Motor neuron (in vitro differentiated cells): ENCODE results near the gene CBLB. TPM values are rescaled to one million over a fixed set of nuclear protein-coding genes. Genes with fewer than 3 reads are reported as not detected.
"Not testable (repeated sequence)": the region's sequence is repeated elsewhere in the genome, so short reads cannot be mapped to it uniquely, and the experiment has no call there.

Source experiments
- ATAC-seq, 8 experiments: fragments of 200-7000 bp; cut with Tn5 transposase; replicated peaks in 6 of 8; 2 replicates each; pipeline ENCODE4 v1.8.0; 2021; ENCODE audit warnings: mild to moderate bottlenecking in 8 of 8, moderate library complexity in 8 of 8
- H3K27ac ChIP-seq, 2 donors: fragments of 250-450 bp; sonication (Bioruptor Pico); 2 replicates each; pipeline ENCODE4 v1.9.0; 2021; ENCODE audit warnings: antibody characterized with exemption in 2 of 2, mild to moderate bottlenecking in 2 of 2, moderate library complexity in 1 of 2
- H3K4me1 ChIP-seq, 2 donors: fragments of 250-450 bp; sonication (Bioruptor Pico); replicated peaks in 1 of 2; 2 replicates each; pipeline ENCODE4 v1.6.1; 2021; ENCODE audit warnings: antibody characterized with exemption in 2 of 2, mild to moderate bottlenecking in 2 of 2, moderate library complexity in 1 of 2
- H3K4me3 ChIP-seq, 5 donors: fragments of 250-450 bp; sonication (Bioruptor Pico); 2 replicates each; pipeline ENCODE4 v1.9.0; 2021; ENCODE audit warnings: antibody characterized with exemption in 5 of 5, mild to moderate bottlenecking in 5 of 5, moderate library complexity in 4 of 5
- WGBS, 10 experiments: fragments of 450-650 bp; shearing (Covaris generic); methylation state at CpG; one replicate each; pipeline ENCODE4 v1.0.0; 2022; 5-methylcytosine and 5-hydroxymethylcytosine counted together
- in situ Hi-C, 9 experiments: fragments of 400-800 bp; cut with MboI; loops; one replicate each; pipeline ENCODE4 v1.15.0; 2021; ENCODE audit warnings: low sequenced_read_pairs in 9 of 9, low pct_unique_long_range_greater_than_20kb in 2 of 9; ENCODE audit not compliant: unreplicated experiment in 9 of 9
- total RNA-seq, 8 experiments: library from RNA; unstranded; fragments of 300-600 nt; gene quantifications; 2 replicates each; pipeline versions ENCODE4 v1.2.3 to v1.2.4, GENCODE V29; 2022

CBLB gene
- total RNA-seq, 8 experiments from 2014 or later, result 20.0 to 53.6 (median 28.4) TPM

- Histone ChIP-seq H3K4me3 (no peak overlapping the region), H3K4me1 (peaks cover 6 to 12% of the 10 kb centered on the region in 2 donors), H3K27ac (no peak overlapping the region)
- no peak for ATAC-seq
- in situ Hi-C loops, result no loop called here
- WGBS, 10 experiments, result 80 to 100% (median 98%) methylated on average over 1 to 2 of the region's 2 CpGs; no CpG with 5 or more reads in 4 of the 10 experiments
Measured at GRCh38 chr3:105764378-105765307, 104.2 kb downstream of the CBLB start.

GRCh38 chr3:105763659-105764036 is 105.2 kb downstream of the CBLB start:
- Histone ChIP-seq H3K4me3 (no peak overlapping the region), H3K4me1 (peaks cover 6 to 12% of the 10 kb centered on the region in 2 donors), H3K27ac (no peak overlapping the region)
- ATAC-seq, result no peak
- in situ Hi-C loops, result no loop called here

DNA sequence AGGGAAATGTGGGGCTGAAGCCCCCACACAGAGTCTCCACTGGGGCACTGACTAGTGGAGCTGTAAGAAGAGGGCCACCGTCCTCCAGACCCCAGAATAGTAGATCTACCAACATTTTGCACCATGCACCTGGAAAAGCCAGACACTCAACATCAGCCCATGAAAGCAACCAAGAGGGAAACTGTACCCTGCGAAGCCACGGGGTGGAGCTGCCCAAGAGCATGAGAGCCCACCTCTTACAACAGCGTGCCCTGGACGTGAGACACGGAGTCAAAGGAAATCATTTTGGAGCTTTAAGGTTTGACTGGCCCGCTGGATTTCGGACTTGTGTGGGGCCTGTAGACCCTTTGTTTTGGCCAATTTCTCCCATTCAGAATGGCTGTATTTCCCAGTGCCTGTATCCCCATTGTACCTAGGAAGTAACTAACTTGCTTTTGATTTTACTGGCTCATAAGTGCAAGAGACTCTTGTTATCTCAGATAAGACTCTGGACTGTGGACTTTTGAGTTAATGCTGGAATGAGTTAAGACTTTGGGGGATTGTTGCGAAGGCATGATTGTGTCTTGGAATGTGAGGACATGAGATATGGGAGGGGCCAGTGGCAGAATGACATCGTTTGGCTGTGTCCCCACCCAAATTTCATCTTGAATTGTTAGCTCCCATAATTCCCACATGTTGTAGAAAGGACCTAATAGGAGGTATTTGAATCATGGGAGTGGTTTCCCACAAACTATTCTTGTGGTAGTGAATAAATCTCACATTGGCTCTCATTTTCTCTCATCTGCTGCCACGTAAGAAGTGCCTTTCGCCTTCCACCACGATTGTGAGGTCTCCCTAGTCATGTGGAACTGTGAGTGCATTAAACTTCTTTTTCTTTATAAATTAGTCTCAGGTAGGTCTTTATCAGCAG is 105.8 kb downstream of the CBLB start:
- 90 to 100% (median 96%) methylated on average over 3 to 9 of the region's 13 CpGs; no CpG with 5 or more reads in 1 of the 10 experiments for WGBS, 10 experiments
- Histone ChIP-seq H3K27ac (no peak overlapping the region), H3K4me1 (peaks cover 5 to 12% of the 10 kb centered on the region in 2 donors), H3K4me3 (no peak overlapping the region)
- ATAC-seq, result no peak
- in situ Hi-C loops, result no loop called here

- H3K4me1 ChIP-seq, in situ Hi-C loops, H3K4me3 ChIP-seq, H3K27ac ChIP-seq, ATAC-seq: not testable (repeated sequence)
- WGBS, 10 experiments, result 83 to 100% (median 95%) methylated on average over 1 of the region's 1 CpG; no CpG with 5 or more reads in 6 of the 10 experiments
Measured at GRCh38 chr3:105762214-105762613, 106.6 kb downstream of the CBLB start.

- H3K27ac ChIP-seq, result no peak overlapping the region
- no peak for ATAC-seq
- WGBS, 10 experiments, result 100% methylated on average over 1 of the region's 6 CpGs; no CpG with 5 or more reads in 6 of the 10 experiments
- peaks cover 0 to 6% of the 10 kb centered on the region in 2 donors for H3K4me1 ChIP-seq
- no peak overlapping the region for H3K4me3 ChIP-seq
- in situ Hi-C loops, result no loop called here
Measured at GRCh38 chr3:105759442-105760078, 109.3 kb downstream of the CBLB start.

DNA sequence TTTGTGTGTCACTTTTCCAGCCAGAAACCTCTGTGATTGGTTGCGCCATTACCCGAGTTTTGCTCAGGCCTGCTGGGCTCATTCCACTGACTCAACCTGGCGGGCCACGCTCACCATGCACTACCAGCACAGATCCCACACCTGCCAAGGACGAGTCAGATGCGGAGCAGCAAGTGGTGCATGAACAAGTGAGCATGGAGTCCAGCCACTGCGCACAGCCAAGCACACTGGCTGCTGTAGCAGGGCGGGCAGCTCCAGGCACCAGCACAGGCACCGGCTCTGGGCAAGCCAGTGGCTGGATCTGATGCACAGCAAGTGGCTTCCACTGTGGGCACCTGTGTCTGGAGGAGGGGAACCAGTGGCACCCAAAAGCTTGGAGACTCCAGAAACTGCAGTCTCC is 110.4 kb downstream of the CBLB start:
- ATAC-seq, result no peak
- in situ Hi-C loops, result no loop called here
- H3K4me3 ChIP-seq, result no peak overlapping the region
- H3K27ac ChIP-seq, result no peak overlapping the region
- 90 to 100% (median 95%) methylated on average over 1 to 4 of the region's 9 CpGs; no CpG with 5 or more reads in 2 of the 10 experiments for WGBS, 10 experiments
- H3K4me1 ChIP-seq, result peaks cover 0 to 6% of the 10 kb centered on the region in 2 donors

DNA sequence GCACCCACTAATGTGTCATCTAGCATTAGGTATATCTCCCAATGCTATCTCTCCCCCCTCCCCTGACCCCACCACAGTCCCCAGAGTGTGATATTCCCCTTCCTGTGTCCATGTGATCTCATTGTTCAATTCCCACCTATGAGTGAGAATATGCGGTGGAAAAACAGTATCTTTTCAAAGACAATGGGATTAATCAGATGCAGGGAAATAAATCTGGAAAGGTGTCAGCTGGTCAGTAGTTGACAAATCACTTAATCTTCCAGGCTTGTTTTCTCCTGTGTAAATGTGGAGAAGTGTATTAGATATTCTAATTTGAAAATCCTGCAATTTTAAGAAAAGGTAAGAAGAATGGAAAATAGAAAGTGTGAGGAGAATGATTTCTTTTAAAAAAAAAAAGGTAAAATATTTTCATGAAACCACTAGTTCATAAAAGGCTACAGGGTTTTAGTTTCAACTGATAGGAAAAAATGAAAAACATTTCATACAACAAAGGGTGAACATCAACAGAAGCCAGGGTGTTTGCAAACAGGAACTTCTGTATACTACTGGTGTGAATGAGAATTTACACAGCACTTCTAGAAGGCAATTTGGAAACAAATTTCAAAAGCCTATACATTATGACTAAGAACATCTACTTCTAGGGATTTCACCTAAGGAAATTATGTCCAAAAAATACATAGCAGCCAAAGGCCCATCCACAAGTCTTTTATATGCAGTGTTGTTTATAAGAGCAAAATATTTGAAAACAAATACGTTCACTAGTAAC is 113.5 kb downstream of the CBLB start:
- H3K27ac ChIP-seq, result no peak overlapping the region
- 50 to 100% (median 100%) methylated on average over 1 to 2 of the region's 2 CpGs; no CpG with 5 or more reads in 2 of the 10 experiments for WGBS, 10 experiments
- in situ Hi-C loops, result no loop called here
- H3K4me3 ChIP-seq, result no peak overlapping the region
- peak in 1 of 8 experiments; percentile 25 for ATAC-seq
- peaks cover 6% of the 10 kb centered on the region in 2 donors for H3K4me1 ChIP-seq

DNA sequence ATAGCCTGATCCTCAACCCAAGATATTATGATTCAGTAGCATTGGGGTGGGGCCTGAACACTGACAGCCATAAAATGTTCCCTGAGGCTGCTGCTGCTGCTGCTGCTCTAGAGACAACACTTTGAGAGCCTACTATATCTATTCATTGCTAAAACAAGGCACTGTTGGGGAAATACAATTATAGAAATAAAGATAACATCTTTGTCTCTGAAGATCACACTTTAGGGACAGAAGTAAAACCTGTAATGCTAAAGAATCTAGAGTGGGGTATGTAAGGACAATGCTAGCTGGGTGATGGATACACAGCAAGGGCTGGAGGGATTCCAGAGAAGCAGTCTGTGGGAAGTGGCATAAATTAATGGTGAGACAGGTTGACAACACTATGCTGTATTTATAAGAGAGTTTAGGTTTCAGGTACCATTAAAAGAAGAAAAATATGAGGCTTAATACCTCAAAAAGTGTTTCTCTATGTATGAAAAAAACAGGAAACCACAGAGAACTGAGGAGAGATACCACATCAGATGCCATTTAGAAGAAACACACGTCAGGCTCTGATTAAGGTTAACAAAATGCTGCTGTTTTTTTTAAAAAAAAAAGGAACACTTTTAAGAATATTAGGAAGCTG is 115.9 kb downstream of the CBLB start:
- H3K4me3 ChIP-seq, result no peak overlapping the region
- in situ Hi-C loops, result no loop called here
- H3K27ac ChIP-seq, result no peak overlapping the region
- peaks cover 6% of the 10 kb centered on the region in 2 donors for H3K4me1 ChIP-seq
- WGBS, 10 experiments, result 7 to 100% (median 100%) methylated on average over 1 of the region's 1 CpG
- ATAC-seq, result peak in 7 of 8 experiments; percentile 26 to 100 (median 44)

DNA sequence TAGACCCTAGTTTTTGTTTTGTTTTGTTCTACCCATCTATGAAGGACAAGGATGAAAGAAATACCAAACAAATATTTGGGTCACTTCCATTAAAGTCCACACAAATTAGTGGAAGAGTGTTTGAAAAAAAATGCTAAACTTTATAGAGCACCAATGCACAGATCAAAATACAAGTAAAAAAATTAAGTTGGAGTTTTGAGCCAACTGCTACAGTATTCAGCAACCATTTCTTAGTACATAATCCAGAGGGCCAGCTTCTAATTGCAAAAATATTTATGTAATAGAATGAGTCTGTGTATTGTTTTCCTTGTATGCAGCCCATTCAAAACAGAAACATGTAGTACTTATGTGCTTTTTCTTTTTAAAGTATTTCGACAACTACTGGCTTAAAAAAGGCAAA is 121.1 kb downstream of the CBLB start:
- in situ Hi-C loops, result no loop called here

GRCh38 chr3:105747060-105747541 is 121.7 kb downstream of the CBLB start:
- Histone ChIP-seq H3K27ac (no peak overlapping the region), H3K4me1 (peaks cover 0 to 2% of the 10 kb centered on the region in 2 donors), H3K4me3 (no peak overlapping the region)
- WGBS, 10 experiments, result 0 to 50% (median 43%) methylated on average over 1 to 3 of the region's 3 CpGs
- ATAC-seq, result peak in 4 of 8 experiments; percentile 39 to 92 (median 72)
- in situ Hi-C loops, result no loop called here

More for the DNA sequence above, 121.1 kb downstream of the CBLB start:
- H3K27ac ChIP-seq, result no peak overlapping the region
- ATAC-seq, result no peak
- 0 to 100% (median 79%) methylated on average over 1 of the region's 1 CpG for WGBS, 10 experiments
- H3K4me1 ChIP-seq, result peaks cover 0 to 3% of the 10 kb centered on the region in 2 donors
- no peak overlapping the region for H3K4me3 ChIP-seq

DNA sequence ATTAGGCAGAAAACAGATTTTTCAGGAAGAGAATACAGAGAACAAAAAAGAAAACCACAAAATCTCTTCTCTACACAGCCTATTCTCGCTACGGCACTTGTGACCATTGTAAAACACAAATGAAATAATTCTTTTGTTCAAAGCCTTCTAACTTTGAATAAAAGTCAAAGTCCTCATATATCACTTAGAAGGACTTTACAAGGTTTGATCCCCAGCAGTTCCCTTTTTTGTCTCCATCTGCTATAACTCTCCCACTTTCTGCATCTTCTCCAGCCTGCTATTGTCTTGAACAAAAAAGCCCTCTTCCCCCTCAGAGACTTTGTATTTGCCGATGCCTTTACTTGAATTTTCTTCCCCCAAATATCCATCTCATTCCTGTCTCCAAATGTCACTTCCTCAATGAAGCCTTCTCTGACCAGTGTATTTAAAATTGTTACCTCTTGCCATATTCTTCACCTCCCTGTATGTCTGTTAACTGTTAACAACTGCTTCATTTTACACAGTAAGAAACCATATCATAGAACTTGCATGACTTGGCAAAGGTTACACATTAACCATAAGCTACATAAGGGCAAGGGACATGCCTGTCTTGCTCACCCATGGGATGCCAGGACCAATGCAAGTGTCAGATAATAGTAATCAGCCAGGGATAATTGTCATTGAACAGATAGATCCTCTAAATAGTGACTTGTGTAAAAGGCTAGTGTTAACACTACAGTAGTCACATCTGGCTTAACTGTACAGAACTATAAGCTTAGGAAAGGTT is 122.4 kb downstream of the CBLB start:
- Histone ChIP-seq H3K27ac (no peak overlapping the region), H3K4me3 (no peak overlapping the region), H3K4me1 (peaks cover 0 to 2% of the 10 kb centered on the region in 2 donors)
- in situ Hi-C loops, result no loop called here
- ATAC-seq, result peak in 2 of 8 experiments; percentile 15 to 18
- 13 to 100% (median 50%) methylated on average over 2 to 3 of the region's 3 CpGs for WGBS, 10 experiments
